ENCODE measurements around the gene TSR3. TPM values are rescaled to one million over a fixed set of nuclear protein-coding genes. Genes with fewer than 3 reads are reported as not detected.
A peak's percentile ranks its signal among the peaks of the same experiment; 100 is the strongest.

TSR3 gene
- total and polyA plus RNA-seq, 10 donors, result 31.1 to 73.1 (median 47.2) TPM

GRCh38 chr16:1340730-1341494 lies 10.8 kb downstream of the TSR3 start:
- intact Hi-C loops (cut with DNase I; ENCODE audit: low total_unique reads), result no loop called here
- peaks cover 4 to 49% (median 29%) of the 10 kb centered on the region in 6 donors for H3K4me1 ChIP-seq
- H3K27me3 ChIP-seq (replicated peaks in 1 of 7), result peaks cover 0 to 27% (median 2%) of the 10 kb centered on the region in 7 donors
- H3K9me3 ChIP-seq, result no peaks in the 10 kb centered on the region
- H3K27ac ChIP-seq, result no peak overlapping the region
- WGBS, 5 donors, result 83 to 87% (median 86%) methylated on average over 19 to 36 of the region's 36 CpGs
- no peaks in the 10 kb centered on the region for H3K36me3 ChIP-seq
- TF ChIP-seq POLR2AphosphoS5 (IDR thresholded peaks at IDR 0.05) (no peak), CTCF (IDR thresholded peaks at IDR 0.05 in 8 of 11, conservative IDR thresholded peaks at IDR 0.05 in 3 of 11) (no peak), POLR2A (IDR thresholded peaks at IDR 0.05) (no peak)
- DNase-seq, result no peak
- no peak overlapping the region for H3K4me3 ChIP-seq

- 67 to 79% (median 69%) methylated on average over 16 to 31 of the region's 31 CpGs for WGBS, 5 donors
- intact Hi-C loops (cut with DNase I; ENCODE audit: low total_unique reads), result no loop called here
- H3K36me3 ChIP-seq, result no peaks in the 10 kb centered on the region
- no peak for DNase-seq
- TF ChIP-seq CTCF (IDR thresholded peaks at IDR 0.05 in 8 of 11, conservative IDR thresholded peaks at IDR 0.05 in 3 of 11), result no peak
- H3K4me3 ChIP-seq, result no peak overlapping the region
- H3K9me3 ChIP-seq, result no peaks in the 10 kb centered on the region
- peaks cover 2 to 46% (median 19%) of the 10 kb centered on the region in 7 donors for H3K27me3 ChIP-seq (replicated peaks in 1 of 7)
- peaks cover 8 to 64% (median 45%) of the 10 kb centered on the region in 6 donors for H3K4me1 ChIP-seq
- H3K27ac ChIP-seq, result no peak overlapping the region
These were observed 12.6 kb downstream of the TSR3 start for GRCh38 chr16:1338855-1339675.

GRCh38 chr16:1338119-1338730 lies 13.5 kb downstream of the TSR3 start:
- H3K27ac ChIP-seq, result no peak overlapping the region

More at GRCh38 chr16:1338119-1338730, 13.5 kb downstream of the TSR3 start:
- DNase-seq, result no peak
- 51 to 68% (median 58%) methylated on average over 13 to 30 of the region's 30 CpGs; no CpG with 5 or more reads in 1 of the 5 donors for WGBS, 5 donors
- H3K27me3 ChIP-seq (replicated peaks in 1 of 7), result peaks cover 7 to 54% (median 27%) of the 10 kb centered on the region in 7 donors
- H3K9me3 ChIP-seq, result no peaks in the 10 kb centered on the region
- no peaks in the 10 kb centered on the region for H3K36me3 ChIP-seq
- intact Hi-C loops (cut with DNase I; ENCODE audit: low total_unique reads), result no loop called here
- H3K4me3 ChIP-seq, result no peak overlapping the region
- peaks cover 13 to 64% (median 47%) of the 10 kb centered on the region in 6 donors for H3K4me1 ChIP-seq
- TF ChIP-seq POLR2A (IDR thresholded peaks at IDR 0.05) (no peak), CTCF (IDR thresholded peaks at IDR 0.05 in 8 of 11, conservative IDR thresholded peaks at IDR 0.05 in 3 of 11) (peak in 7 of 11 experiments; percentile 12 to 56 (median 46))

Measured in spleen (tissue), 11 donors.